ENCODE data around the gene DGKQ. TPM values are rescaled to one million over a fixed set of nuclear protein-coding genes. Genes with fewer than 3 reads are reported as not detected.

Gene DGKQ
- total and polyA plus RNA-seq, 2 of the 13 experiments (the other 11 are each of a cell fraction or from before 2014, with no cell fraction given), result 4.5 to 7.2 TPM

- TF ChIP-seq DZIP1 (CRISPR knock-in tag; IDR thresholded peaks at IDR 0.05) (no peak), NCOA1 (CRISPR knock-in tag; IDR thresholded peaks at IDR 0.05) (peak; percentile 44; the same call in 1 of the 2 replicates), ZBTB37 (CRISPR knock-in tag; IDR thresholded peaks at IDR 0.05) (0 out of 2 replicates have a peak, but pooled peaks have one; percentile 34), U2AF1 (optimal IDR thresholded peaks at IDR 0.05; ENCODE audit: low read depth, low read length) (peak; percentile 76), ZNF546 (CRISPR knock-in tag; conservative IDR thresholded peaks at IDR 0.05) (0 out of 2 replicates have a peak, but pooled peaks have one; percentile 69), ZFX (CRISPR knock-in tag; IDR thresholded peaks at IDR 0.05; ENCODE audit: low read depth) (peak; percentile 84), DPF2 (CRISPR knock-in tag; IDR thresholded peaks at IDR 0.05; ENCODE audit: borderline replicate concordance, low read depth) (0 out of 2 replicates have a peak, but pooled peaks have one; percentile 12), ZNF547 (CRISPR knock-in tag; IDR thresholded peaks at IDR 0.05) (0 out of 2 replicates have a peak, but pooled peaks have one; percentile 24), DR1 (CRISPR knock-in tag; IDR thresholded peaks at IDR 0.05) (no peak), ZNF687 (CRISPR knock-in tag; IDR thresholded peaks at IDR 0.05) (peak; percentile 82), KAT7 (CRISPR knock-in tag; IDR thresholded peaks at IDR 0.05; ENCODE audit: borderline replicate concordance) (no peak)
- TF ChIP-seq, protein P1, sequence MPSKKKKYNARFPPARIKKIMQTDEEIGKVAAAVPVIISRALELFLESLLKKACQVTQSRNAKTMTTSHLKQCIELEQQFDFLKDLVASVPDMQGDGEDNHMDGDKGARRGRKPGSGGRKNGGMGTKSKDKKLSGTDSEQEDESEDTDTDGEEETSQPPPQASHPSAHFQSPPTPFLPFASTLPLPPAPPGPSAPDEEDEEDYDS (CRISPR knock-in tag; IDR thresholded peaks at IDR 0.05), result no peak
- TF ChIP-seq, protein P2, sequence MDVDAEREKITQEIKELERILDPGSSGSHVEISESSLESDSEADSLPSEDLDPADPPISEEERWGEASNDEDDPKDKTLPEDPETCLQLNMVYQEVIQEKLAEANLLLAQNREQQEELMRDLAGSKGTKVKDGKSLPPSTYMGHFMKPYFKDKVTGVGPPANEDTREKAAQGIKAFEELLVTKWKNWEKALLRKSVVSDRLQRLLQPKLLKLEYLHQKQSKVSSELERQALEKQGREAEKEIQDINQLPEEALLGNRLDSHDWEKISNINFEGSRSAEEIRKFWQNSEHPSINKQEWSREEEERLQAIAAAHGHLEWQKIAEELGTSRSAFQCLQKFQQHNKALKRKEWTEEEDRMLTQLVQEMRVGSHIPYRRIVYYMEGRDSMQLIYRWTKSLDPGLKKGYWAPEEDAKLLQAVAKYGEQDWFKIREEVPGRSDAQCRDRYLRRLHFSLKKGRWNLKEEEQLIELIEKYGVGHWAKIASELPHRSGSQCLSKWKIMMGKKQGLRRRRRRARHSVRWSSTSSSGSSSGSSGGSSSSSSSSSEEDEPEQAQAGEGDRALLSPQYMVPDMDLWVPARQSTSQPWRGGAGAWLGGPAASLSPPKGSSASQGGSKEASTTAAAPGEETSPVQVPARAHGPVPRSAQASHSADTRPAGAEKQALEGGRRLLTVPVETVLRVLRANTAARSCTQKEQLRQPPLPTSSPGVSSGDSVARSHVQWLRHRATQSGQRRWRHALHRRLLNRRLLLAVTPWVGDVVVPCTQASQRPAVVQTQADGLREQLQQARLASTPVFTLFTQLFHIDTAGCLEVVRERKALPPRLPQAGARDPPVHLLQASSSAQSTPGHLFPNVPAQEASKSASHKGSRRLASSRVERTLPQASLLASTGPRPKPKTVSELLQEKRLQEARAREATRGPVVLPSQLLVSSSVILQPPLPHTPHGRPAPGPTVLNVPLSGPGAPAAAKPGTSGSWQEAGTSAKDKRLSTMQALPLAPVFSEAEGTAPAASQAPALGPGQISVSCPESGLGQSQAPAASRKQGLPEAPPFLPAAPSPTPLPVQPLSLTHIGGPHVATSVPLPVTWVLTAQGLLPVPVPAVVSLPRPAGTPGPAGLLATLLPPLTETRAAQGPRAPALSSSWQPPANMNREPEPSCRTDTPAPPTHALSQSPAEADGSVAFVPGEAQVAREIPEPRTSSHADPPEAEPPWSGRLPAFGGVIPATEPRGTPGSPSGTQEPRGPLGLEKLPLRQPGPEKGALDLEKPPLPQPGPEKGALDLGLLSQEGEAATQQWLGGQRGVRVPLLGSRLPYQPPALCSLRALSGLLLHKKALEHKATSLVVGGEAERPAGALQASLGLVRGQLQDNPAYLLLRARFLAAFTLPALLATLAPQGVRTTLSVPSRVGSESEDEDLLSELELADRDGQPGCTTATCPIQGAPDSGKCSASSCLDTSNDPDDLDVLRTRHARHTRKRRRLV (CRISPR knock-in tag; IDR thresholded peaks at IDR 0.05), result no peak
Measured at GRCh38 chr4:1014291-1015167, 41.2 kb upstream of the DGKQ start (continued).
